HG03457 (cell line): Measurements from ENCODE around the gene C6.
"Not testable (repeated sequence)": the region's sequence is repeated elsewhere in the genome, so short reads cannot be mapped to it uniquely, and the experiment has no call there.

ENCODE experiments used
- ATAC-seq: cut with Tn5 transposase; IDR thresholded peaks from one replicate; pipeline ENCODE4 v1.9.1; 2021; ENCODE audit warnings: moderate number of reproducible peaks; ENCODE audit not compliant: unreplicated experiment

C6 gene

DNA sequence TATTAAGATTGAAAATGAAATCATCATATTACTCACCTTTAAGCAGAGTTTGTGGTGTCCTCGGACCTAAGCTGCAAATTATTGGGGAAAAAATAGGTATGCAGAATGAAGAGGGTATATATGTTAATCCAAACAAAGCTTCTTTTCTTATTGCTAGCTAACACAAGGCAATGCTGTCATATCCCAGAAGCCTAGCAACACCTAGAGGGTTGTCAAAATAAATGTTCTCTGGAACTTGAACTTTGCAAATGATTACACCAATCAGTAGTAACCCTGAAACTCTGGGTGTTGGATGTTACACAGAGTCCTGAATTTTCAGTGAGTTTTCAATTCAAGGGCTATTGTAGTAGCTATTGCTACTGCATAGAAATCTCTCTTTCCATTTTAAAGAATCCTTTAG lies at the start of gene C6:
Gene C6, minus strand, starts transcription at position 193 of the 400 bp plus-strand sequence. CDS start 10,302 bp downstream, outside the sequence.
- ATAC-seq: no peak

DNA sequence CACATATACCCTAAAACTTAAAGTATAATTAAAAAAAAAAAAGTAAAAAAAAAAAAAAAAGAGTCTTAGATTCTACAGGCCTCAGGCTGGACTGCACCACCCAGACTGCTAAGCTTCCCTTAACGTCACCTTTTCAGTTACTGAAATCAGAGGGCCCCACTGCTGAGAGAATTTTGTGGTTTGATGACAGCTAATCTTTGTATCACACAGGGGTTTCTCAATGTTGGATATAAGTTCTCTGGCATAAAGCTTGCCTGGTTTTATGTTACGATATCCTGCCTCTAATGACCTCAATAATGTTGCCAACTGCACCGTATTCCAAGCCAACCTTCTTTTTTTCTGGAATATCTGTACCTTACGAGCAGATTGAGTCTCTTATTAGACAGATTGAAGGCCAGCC lies 43.1 kb upstream of the C6 start:
- no peak for ATAC-seq

DNA sequence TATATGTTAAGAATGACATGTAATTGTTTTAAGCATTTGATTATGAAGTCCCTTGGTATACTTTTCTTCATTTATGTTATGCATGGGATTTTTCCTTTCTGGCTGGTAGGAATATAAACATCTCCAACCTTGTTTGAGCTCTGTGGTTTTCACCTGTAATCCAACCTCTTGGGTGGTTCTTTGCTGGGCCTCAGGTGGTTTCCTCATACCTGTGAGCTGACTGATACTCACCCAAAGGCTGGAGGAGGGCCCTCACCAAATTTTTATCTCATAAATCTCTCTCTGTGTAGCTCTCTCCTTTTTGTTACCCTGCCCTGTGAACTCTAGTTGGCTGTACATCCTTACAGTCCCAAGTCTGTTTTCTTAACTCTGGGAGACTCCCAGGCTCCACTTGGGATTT lies 39.8 kb upstream of the C6 start:
- no peak for ATAC-seq

DNA sequence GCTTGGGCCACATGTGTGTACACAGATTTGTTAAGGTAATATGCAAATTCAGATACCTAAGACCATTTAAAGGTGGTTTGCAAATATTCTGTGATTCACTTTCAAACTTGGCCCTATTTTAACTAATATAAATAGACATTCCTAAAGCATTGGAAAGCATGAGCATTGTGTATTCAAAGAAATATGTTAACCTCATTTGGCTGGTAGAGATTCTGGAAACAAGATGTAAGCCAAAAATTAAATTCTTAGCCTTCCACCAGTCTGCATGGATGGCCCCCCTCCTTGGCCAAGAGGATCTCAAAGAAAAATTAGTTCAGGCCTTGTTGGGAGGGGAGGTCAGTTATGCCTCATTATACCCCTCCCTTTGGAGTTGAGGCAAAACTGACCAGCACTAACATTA lies 38.7 kb upstream of the C6 start:
- no peak for ATAC-seq

DNA sequence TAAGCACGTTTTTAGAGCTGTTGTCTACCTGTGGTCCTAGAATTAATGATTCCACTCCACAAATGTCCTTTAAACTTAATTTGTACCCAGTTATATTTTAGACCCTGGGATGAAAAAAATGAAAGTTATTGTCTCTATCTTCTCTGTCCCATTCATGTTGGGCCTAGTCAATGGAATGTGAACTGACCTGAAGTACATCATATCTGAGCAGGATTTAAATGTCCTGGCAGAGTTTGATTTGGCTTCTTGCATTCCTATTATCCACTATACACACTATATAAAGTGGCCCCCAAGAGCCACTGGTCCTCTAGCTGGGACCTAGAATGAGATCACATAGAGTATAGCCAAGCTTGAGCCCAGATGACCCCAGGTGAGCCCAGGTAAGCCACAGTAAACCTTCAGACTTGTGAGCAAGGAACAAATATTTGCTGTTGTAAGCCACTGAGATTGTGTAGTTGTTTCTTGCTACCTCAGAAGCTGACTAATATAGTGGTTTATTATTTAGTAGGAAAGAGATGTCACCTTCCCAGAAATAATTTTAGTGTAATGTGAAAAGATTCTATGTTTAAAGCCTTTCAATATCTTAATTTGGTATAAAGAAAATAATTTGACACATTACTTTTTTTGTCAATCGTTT lies 37.1 kb upstream of the C6 start:
- no peak for ATAC-seq

DNA sequence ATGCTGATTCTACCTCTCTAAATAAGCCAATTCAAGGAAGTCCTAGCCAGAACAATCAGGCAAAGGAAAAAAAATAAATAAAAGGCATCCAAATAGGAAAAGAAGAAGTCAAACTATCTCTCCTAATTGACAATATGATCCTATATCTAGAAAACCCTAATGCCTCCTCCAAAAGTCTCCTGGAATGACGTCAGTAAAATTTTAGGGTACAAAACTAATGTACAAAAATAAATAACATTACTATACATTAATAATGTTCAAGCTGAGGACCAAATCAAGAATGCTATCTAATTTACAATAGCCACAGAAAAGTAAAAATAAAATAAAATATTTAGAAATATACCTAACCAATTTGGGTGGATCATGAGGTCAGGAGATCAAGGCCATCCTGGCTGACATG lies 33.8 kb upstream of the C6 start:
- ATAC-seq: no peak

DNA sequence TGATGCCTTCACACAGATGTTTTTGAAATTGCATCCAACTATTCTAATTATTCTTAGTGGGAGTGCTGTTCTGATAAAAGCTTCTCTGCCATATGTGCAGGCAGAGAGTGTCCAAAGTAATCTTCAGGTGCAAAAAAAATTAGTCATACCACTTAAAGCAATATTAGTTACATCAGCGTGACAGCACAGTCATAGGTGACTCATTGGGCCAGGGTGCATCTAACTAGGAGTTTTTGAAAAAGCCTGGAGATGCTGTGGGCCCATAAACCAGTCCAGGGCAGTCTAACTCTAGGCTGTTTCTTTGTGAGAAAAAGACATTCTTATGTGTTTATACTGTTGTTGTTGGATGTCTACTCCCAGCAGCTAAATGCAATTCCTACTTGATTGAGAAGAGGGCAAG lies 33.0 kb upstream of the C6 start:
- no peak for ATAC-seq

DNA sequence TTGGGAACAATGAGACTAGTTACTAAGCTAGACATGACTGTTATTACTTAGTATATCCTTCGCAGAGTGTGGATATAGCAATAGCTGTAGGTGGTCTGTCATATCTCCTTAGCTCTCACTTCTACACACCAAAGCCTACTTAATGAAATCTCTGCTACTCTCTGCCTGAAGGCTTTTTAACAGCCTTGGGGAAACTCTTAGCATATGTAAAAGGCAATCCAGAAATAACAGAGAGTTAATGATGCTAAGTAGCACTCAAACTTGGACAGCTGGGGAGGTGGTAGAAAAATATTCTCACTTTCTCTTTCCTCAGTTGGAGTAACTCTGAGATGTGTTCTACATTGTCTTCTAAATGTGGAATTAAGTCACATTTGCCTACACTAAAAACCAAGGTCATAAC lies 30.2 kb upstream of the C6 start:
- no peak for ATAC-seq

DNA sequence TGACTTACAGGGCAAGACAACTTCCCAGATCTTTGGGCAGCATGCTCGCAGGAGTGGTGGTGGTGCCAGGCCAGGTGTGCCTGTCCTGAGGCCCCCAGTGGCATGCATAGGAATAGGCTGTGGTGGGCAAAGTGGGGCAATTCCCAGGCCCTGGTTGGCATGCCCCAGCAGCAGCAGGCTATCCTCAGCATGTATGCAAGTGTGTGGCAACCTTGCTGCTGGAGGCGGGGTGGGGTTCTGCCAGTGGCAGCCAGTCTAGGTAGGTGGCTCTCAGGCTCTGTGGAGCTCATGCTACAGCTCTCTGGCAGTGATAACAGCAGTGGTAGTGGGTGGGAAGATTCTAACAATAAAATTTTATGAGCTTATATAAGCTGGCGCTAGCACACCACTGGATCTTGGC lies 27.7 kb upstream of the C6 start:
- no peak for ATAC-seq

DNA sequence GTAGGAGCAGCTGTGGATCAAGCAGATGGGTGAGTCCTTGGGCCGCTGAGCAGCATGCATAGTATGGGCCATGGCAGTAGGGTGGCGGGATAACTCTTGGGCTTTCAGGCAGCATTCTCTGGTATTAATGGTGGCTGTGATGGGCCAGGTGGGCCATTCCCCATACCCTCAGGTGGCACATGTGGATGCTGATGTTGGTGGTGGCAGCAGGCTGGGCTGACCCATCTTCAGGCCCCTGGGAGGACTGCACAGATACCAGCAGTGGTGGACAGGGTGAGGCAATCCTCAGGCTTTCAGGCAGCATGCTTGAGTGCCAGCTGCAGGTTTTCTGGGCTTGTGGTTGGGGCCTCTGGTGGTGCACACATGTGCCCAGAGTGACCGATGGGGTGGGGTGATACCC lies 27.1 kb upstream of the C6 start:
- no peak for ATAC-seq

DNA sequence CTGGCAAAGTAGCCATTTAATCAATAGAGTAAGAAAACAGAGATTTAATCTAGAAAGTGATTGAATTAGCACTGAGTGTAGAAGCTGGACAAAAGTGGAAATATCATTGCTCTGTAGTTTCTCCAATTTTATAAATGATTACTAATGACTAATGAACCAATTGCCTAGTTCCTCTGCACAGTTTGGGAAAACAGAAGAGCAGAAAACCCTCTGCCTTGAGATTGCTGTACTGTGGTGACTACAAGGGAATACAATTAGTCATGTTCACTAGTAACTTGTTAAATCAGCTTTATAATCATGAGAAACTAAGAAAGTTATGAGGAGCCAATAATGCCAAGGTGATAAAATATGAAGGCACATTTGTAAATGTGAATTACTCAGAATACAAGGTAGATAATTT lies 21.1 kb upstream of the C6 start:
- ATAC-seq: no peak

DNA sequence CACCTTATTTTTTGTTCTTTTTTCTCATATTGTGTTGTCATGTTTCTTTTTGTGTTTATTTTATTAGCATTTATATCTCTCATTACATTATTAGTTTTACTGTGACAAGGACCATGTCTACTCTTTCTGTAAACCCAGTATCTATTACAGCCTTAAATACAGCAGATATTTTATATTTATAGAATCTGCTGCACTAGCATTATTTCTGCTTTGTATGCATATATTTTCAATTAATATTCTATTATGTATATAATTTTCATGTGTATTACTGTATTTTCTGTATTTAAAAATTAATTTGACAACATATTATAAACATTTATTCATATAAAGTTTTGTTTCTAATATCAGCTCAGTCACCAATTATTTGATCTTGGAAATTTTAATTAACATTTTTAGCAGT lies 19.5 kb upstream of the C6 start:
- no peak for ATAC-seq

DNA sequence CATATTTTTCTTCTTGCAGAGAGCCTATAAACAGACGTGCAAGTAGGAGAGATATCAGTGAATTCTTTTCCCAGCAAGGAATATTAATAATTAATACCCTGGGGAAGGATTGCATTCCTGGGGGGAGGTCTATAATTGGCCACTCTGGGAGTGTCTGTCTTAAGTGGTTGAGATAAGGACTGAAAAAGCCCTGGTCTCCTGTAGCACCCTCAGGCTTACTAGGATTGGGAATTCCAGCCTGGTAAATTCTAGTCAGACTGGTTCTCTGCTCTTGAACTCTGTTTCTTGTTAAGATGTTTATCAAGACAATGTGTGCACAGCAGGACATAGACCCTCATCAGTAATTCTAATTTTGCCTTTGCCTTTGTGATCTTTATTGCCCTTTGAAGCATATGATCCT lies 16.9 kb upstream of the C6 start:
- ATAC-seq: not testable (repeated sequence)

DNA sequence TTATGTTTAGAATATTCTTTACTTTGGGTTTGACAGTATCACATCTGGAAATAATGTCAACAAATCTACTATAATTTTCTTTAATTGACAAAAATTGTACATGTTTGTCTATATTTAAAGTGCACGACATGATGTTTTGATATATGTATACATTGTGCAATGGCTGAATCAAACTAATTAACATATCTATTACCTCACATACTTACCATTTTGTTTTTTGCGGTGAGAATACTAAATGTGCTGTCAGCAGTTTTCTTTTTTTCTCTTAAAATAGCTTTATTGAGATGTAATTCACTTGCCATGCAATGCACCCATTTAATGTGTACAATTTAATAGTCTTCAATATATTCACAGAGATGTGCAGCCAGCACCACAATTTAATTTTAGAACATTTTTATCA lies 10.6 kb upstream of the C6 start:
- no peak for ATAC-seq

DNA sequence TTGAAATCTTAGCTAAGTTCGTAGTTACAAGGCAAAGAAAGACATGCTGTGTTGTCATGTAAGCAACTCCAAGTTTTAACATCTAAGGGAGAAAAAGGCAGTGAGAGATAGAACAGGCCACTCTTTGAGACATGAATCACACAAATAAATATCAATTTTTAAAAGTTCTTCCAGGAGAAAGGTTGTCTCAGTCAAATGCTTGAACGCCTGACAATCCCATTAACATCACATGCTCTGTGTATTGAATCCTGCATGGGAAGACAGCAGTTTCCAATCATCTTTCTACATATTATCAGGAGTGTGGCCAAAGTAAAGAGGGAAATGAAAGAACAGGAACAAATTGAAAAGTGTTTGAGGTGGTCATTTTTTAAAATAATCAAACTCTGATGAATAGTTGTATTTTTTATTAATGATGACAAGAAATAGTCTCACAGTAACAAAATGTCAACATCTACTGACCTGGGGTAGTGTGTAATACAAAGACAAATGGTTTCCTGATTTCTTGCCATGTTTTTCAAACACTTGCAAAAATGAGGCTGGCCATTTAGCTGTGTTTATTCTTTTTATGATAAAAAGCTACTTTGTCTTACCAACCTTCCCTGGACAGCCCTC lies 6.4 kb upstream of the C6 start:
- no peak for ATAC-seq

DNA sequence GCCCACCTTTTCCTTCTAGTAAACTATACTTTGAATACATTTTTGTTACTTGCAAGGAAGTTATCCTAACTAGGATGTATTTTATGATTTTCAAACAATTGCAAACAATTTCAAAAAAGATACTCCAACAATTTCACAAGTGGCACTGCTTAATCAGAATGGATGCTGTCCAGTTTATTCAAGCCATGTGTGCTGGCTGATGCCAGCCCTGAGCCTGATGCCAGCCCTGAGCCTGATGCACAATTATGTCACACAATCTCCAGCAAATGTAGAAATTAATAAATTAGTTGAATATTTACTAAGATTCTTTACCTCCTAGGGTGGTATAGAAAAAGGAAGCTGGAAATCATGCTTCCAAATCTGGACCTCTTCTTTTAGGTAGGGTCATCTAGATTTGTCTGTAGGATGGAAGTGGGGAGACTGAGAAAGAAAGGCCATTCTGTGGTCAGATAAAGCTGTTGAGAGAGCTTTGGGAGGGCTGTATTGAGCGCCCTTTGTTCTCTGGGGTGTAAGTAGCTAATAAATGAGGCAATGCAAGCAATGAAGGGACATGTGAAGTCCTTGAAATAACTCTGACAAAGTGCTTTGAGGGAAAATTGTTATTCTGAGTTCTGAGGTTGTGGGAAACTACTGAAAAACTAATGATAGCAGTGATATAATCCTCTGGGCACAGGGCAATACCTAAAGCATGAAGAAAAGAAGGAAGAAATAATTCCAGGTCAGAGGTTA lies 5.8 kb upstream of the C6 start:
- no peak for ATAC-seq

DNA sequence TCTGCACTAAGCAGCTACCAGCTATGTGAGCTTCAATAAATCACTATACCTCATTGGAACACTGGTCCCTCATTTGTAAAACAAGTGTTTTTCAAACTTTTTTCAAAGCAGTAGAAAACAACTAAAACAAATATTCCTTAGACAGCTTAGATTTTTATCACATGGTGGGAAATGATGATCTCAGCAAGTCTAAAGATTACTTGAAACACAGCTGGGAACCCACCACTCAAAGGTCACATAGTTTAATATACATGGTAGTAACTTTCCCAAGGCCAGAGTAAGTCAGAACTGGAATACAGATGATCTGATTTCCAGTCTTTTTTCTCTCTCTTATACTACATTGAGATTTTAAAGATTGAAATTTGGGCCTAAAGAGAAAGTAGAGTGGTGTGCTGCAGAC lies 850 bp upstream of the C6 start:
- ATAC-seq: no peak

DNA sequence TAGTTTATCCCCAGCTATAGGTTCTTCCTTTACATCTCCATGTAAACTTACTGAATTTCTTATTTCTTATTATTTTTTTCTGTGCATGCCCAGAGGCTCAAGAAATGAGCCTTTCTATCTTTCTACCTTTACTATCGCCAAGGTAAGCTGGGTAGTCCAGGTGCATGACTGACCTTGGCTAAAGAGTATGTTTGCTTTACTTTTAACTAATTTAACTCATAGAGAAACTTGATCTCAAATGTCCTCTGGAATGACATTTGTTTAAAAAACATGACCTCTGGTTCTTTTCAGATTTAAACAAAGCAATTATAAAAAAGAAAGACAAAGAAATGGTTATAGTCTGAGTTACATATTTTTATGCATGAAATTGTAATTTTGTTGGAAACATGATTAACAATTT lies 397 bp downstream of the C6 start:
- ATAC-seq: no peak

DNA sequence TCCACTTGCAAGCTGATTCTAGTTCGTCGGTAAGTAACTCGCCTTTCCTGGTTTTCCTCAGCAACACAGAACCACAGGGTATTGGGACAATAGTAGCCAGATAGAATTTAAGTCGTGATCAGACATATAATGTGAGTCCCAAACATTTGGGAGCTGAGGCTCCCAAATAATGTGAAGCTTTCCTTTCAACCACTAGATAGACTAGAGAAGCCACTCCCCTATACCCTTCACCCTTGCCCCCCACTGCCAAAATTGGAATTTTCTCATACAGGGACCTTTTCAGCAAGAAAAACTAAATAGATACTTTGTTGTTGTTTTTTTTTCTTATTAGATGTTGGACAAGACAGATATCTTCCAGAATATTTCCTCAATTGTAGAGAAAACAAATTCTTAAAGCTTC lies 1.9 kb downstream of the C6 start:
- no peak for ATAC-seq

DNA sequence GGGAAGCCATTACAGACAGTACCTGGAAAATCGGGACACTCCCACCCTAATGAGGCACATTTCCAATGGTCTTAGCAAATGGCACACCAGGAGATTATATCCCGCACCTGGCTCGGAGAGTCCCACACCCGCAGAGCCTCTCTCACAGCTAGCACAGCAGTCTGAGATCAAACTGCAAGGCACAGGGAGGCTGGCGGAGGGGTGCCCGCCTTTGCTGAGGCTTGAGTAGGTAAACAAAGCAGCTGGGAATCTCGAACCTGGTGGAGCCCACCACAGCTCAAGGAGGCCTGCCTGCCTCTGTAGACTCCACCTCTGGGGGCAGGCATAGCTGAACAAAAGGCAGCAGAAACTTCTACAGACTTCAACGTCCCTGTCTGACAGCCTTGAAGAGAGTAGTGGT lies 7.9 kb downstream of the C6 start:
- ATAC-seq: not testable (repeated sequence)

DNA sequence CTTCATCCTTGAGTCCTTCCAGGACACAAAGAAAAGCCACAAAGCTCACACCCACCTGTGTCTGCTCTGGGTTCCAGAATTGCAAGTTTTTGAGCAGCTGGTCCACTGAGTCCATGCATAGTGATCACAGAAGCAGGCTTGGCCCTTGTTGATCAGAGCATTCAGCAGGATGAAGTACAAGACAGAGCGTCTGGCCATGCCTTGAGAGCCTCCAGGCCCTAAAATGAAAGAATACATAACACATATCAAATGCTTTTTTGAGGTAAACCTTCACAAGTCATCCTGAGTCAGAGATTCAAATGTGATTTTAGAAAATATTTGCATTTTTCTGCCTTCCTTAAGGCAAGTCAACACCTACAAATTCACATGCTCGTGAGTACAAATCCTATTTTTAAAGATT lies 10.3 kb downstream of the C6 start:
- ATAC-seq: no peak

DNA sequence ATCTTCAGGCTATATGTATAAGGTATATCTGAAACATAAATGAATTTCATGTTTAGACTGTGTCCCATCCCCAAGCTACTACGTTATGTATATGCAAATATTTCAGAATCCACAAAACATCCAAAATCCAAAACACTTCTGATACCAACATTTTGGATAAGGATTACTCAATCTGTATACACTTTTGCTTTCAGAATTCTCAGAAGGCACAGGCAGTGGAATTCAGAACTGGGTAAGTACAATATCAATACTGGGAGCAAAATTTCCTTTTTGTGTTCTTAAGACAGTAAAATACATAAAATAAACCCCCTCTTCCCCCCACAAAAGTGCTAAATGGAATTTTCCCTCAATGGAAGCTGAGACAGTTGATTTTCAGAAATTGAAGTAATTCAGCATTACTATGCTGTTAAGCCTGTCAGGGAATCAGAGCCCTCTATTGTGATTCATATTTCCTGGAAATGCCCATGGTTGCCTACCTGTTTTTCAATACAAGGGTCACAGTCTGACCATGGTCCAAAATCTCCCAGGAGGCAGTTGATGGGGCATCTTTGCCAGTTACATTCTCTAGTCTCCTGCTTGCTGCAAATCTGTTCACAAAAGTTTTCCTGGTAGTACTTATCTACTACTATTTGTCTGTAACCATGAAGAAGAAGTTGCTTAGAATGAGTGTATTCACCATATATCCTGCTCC lies 12.1 kb downstream of the C6 start:
- ATAC-seq: no peak
